Testis (tissue), 3 donors: ENCODE measurements around the gene COL13A1. TPM values are rescaled to one million over a fixed set of nuclear protein-coding genes. Genes with fewer than 3 reads are reported as not detected.

Source experiments
- DNase-seq: peaks from one replicate; pipeline ENCODE4 v3.0.0-alpha.2; 2019
- H3K27ac ChIP-seq, 2 donors: fragments of 200-600 bp; sonication (generic); one replicate each; pipeline ENCODE4 v1.5.1; 2019
- H3K27me3 ChIP-seq: fragments of 200-600 bp; sonication (generic); one replicate; pipeline ENCODE4 v1.5.1; 2019
- H3K36me3 ChIP-seq: fragments of 200-600 bp; sonication (generic); one replicate; pipeline ENCODE4 v1.5.1; 2017; ENCODE audit warnings: low read depth; ENCODE audit errors: missing control alignments
- H3K4me1 ChIP-seq: fragments of 200-600 bp; sonication (generic); one replicate; pipeline ENCODE4 v1.5.1; 2019
- H3K4me3 ChIP-seq, 2 donors: fragments of 200-600 bp; sonication (generic); one replicate each; pipeline ENCODE4 v1.5.1; 2017 to 2019
- H3K9me3 ChIP-seq: fragments of 200-600 bp; sonication (generic); one replicate; pipeline ENCODE4 v1.5.1; 2017
- CTCF ChIP-seq, 3 experiments: fragments of 450-650 bp in 2 of 3; fragments of 200-600 bp in 1 of 3; sonication (generic) in 1 of 3; IDR thresholded peaks; one replicate each; pipeline ENCODE4 v1.5.1; 2016 to 2019; ENCODE audit warnings: antibody characterized with exemption in 3 of 3, mild to moderate bottlenecking in 2 of 3, moderate library complexity in 1 of 3
- POLR2A ChIP-seq: fragments of 450-650 bp; IDR thresholded peaks from one replicate; pipeline ENCODE4 v1.6.1; 2017; ENCODE audit warnings: antibody characterized with exemption, mild to moderate bottlenecking, moderate library complexity
- WGBS, 2 donors: methylation state at CpG; one replicate each; pipeline ENCODE4 v1.1.5; 2018; 5-methylcytosine and 5-hydroxymethylcytosine counted together
- intact Hi-C: fragments of 100-400 bp; cut with DNase I; formaldehyde crosslinking; loops from one replicate; pipeline ENCODE4 v1.15.1; 2023; ENCODE audit warnings: low total_unique reads
- polyA plus RNA-seq: library from polyadenylated mRNA; stranded (reverse); fragments of 350-450 nt; fragmentation: Illumina TruSeq; extraction: RNeasy Lipid Tissue Mini Kit (QIAGEN cat#74804); gene quantifications from one replicate; pipeline ENCODE4 v1.2.3, GENCODE V29; 2014; ENCODE audit warnings: low read depth, low replicate concordance; ENCODE audit not compliant: insufficient read depth
- total RNA-seq, 2 donors: library from RNA; depleted of rRNA; stranded (reverse); fragments of >200 nt; gene quantifications; one replicate each; pipeline ENCODE4 v1.2.3, GENCODE V29; 2016

Gene COL13A1
- total and polyA plus RNA-seq, 3 donors from 2014 or later, result 0.94 to 2.5 (median 1.5) TPM

GRCh38 chr10:69819716-69820506 is 18.2 kb downstream of the COL13A1 start:
- no peak for DNase-seq
- Histone ChIP-seq H3K9me3 (no peaks in the 10 kb centered on the region), H3K4me3 (no peak overlapping the region), H3K36me3 (no peaks in the 10 kb centered on the region), H3K27ac (no peak overlapping the region), H3K4me1 (no peaks in the 10 kb centered on the region), H3K27me3 (no peaks in the 10 kb centered on the region)
- TF ChIP-seq CTCF (IDR thresholded peaks at IDR 0.05) (no peak), POLR2A (no peak)
- intact Hi-C loops, result no loop called here
- WGBS, 2 donors, result 94 to 98% methylated on average over 4 to 5 of the region's 5 CpGs

DNA sequence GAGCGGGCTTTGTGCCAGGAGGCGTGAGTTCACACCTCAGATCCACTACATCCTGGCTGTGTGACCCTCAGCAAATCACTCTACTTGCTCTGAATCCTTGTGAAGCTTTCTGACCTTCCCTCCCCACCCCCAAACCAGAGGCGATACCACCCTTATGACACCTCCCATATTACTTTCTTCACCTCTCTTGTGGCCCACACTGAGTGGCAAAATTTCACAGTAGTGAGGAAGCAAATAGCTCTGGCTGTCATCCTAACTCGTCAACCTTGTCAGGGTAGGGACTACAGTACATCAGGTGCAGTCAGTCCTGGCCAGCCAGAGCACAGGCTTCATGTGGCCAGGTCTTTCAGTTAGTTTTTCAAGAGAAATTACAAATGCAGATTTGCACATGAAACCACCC is 19.1 kb downstream of the COL13A1 start:
- no peak for DNase-seq
- TF ChIP-seq CTCF (IDR thresholded peaks at IDR 0.05), result no peak
- no peak for TF ChIP-seq POLR2A
- Histone ChIP-seq H3K27me3 (no peaks in the 10 kb centered on the region), H3K27ac (no peak overlapping the region), H3K9me3 (no peaks in the 10 kb centered on the region), H3K4me3 (no peak overlapping the region), H3K4me1 (no peaks in the 10 kb centered on the region), H3K36me3 (no peaks in the 10 kb centered on the region)
- intact Hi-C loops, result no loop called here
- WGBS, 2 donors, result 92 to 95% methylated on average over 4 of the region's 4 CpGs

DNA sequence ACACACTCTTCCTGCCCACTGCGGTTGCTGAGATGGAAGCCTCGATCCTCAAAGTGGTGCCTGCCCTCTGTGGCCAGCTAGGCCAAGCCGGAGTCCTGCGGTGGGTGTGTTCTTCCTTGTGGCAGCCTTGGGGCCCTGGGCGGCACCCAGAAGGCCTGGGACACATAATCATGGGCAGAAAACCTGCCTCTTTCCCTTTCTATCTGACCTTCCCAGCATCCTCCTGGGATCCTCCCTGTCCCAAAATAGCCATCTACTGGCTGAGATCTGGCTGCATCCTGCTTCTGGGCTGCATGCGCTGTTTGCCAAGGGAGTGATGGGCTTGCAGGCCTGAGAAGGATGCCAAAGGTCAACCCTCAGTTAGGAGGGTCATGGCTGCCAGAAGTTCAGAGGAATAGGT is 23.9 kb downstream of the COL13A1 start:
- H3K4me1 ChIP-seq, result no peaks in the 10 kb centered on the region
- no peak for TF ChIP-seq CTCF (IDR thresholded peaks at IDR 0.05)
- no peak for TF ChIP-seq POLR2A
- intact Hi-C loops, result no loop called here
- H3K4me3 ChIP-seq, result no peak overlapping the region
- H3K36me3 ChIP-seq, result no peaks in the 10 kb centered on the region
- no peak overlapping the region for H3K27ac ChIP-seq
- no peak for DNase-seq
- WGBS, 2 donors, result 88% methylated on average over 6 of the region's 6 CpGs
- H3K9me3 ChIP-seq, result no peaks in the 10 kb centered on the region
- H3K27me3 ChIP-seq, result no peaks in the 10 kb centered on the region

DNA sequence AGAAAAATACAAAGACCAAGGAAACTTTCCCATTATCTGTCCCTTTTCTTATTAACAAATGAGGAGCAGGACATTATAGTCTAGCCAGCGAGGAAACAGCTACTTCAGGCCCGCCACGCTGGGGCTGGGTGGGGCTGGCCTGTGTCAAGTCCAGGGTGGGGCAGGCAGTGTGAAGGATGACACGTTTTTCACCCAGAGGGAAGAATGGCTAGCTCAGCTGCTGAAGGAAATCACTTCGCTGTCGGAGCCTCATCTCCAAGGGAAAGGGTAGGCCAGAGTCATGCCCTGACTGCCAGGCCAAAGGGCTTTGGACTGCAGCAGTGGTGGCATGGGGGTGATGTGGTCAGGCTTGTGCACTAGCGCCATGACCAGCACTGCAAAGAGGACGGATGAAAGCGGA is 24.4 kb downstream of the COL13A1 start:
- no peaks in the 10 kb centered on the region for H3K36me3 ChIP-seq
- 96% methylated on average over 9 of the region's 9 CpGs for WGBS, 2 donors
- H3K4me3 ChIP-seq, result no peak overlapping the region
- no peaks in the 10 kb centered on the region for H3K9me3 ChIP-seq
- TF ChIP-seq POLR2A (no peak), CTCF (IDR thresholded peaks at IDR 0.05) (no peak)
- H3K4me1 ChIP-seq, result no peaks in the 10 kb centered on the region
- no peaks in the 10 kb centered on the region for H3K27me3 ChIP-seq
- H3K27ac ChIP-seq, result no peak overlapping the region
- intact Hi-C loops, result no loop called here
- no peak for DNase-seq
